HCT116 (cell line): ENCODE data around the gene UQCC2.

ENCODE experiments used
- EZH2phosphoT487 ChIP-seq: fragments of 200-600 bp; IDR thresholded peaks from 2 replicates; pipeline ENCODE4 v1.6.1; 2018; ENCODE audit warnings: antibody characterized with exemption, borderline replicate concordance
- POLR2A ChIP-seq: IDR thresholded peaks from 2 replicates; pipeline ENCODE4 v1.7.0; 2011; ENCODE audit warnings: borderline replicate concordance; ENCODE audit not compliant: insufficient read depth, insufficient read length; ENCODE audit errors: extremely low read depth
- POLR2AphosphoS5 ChIP-seq: IDR thresholded peaks from 2 replicates; pipeline ENCODE4 v1.6.1; 2011; ENCODE audit warnings: mild to moderate bottlenecking, low read depth, low read length, moderate library complexity
- RAD21 ChIP-seq: IDR thresholded peaks from 2 replicates; pipeline ENCODE4 v1.6.1; 2012; ENCODE audit warnings: low read depth, mild to moderate bottlenecking
- TF ChIP-seq, protein P1 (sequence below), 3 experiments: fragments of 200-600 bp in 1 of 3; sonication (generic) in 1 of 3; IDR thresholded peaks in 2 of 3; conservative IDR thresholded peaks in 1 of 3; 2 replicates each; pipeline ENCODE4 v1.5.1; 2012 to 2017; ENCODE audit warnings: low read depth in 2 of 3, low read length in 2 of 3, antibody characterized with exemption in 1 of 3, borderline replicate concordance in 1 of 3, control low read depth in 1 of 3, mild to moderate bottlenecking in 1 of 3, mixed read lengths in 1 of 3, mixed run types in 1 of 3, moderate library complexity in 1 of 3; ENCODE audit not compliant: insufficient read depth in 1 of 3

DNA sequence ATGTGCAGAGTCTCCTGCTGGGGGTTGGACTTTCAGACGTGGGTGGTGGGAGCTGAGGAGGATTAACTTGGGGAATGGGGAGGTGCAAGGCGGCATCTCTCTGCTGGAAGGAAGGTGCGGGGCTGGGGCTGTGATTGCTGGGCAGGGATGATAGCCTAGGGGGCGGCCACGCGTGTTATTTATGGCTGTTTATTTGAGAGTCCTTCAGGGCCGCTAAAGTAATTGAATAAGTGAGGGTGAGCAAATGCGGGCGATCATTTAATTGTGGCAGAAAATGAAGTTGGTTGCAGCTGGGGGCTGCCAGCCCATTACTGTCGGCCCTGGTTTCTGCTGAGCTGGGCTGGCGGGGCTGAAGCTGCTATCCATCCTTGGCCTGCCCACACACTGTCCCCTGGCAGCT lies 42.7 kb upstream of the UQCC2 start:
- TF ChIP-seq, protein P1, sequence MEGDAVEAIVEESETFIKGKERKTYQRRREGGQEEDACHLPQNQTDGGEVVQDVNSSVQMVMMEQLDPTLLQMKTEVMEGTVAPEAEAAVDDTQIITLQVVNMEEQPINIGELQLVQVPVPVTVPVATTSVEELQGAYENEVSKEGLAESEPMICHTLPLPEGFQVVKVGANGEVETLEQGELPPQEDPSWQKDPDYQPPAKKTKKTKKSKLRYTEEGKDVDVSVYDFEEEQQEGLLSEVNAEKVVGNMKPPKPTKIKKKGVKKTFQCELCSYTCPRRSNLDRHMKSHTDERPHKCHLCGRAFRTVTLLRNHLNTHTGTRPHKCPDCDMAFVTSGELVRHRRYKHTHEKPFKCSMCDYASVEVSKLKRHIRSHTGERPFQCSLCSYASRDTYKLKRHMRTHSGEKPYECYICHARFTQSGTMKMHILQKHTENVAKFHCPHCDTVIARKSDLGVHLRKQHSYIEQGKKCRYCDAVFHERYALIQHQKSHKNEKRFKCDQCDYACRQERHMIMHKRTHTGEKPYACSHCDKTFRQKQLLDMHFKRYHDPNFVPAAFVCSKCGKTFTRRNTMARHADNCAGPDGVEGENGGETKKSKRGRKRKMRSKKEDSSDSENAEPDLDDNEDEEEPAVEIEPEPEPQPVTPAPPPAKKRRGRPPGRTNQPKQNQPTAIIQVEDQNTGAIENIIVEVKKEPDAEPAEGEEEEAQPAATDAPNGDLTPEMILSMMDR (IDR thresholded peaks at IDR 0.05 in 2 of 3, conservative IDR thresholded peaks at IDR 0.05 in 1 of 3; ENCODE audit: borderline replicate concordance in 1 of 3, insufficient read depth in 1 of 3, low read depth in 2 of 3, low read length in 2 of 3): no peak
- TF ChIP-seq EZH2phosphoT487 (no peak), POLR2AphosphoS5 (no peak), POLR2A (no peak), RAD21 (no peak)
